BE2C (cell line): ENCODE measurements around the gene ECT2L.

ENCODE experiments used
- DNase-seq: peaks from one replicate; pipeline ENCODE4 v3.0.0-alpha.2; 2020
- H3K27me3 ChIP-seq: fragments of 250-450 bp; sonication (Bioruptor Pico); 2 replicates; pipeline ENCODE4 v1.5.1; 2020; ENCODE audit warnings: mild to moderate bottlenecking
- H3K36me3 ChIP-seq: fragments of 250-450 bp; sonication (Bioruptor Pico); 2 replicates; pipeline ENCODE4 v1.5.1; 2020; ENCODE audit warnings: mild to moderate bottlenecking
- H3K4me1 ChIP-seq: fragments of 250-450 bp; sonication (Bioruptor Pico); 2 replicates; pipeline ENCODE4 v1.5.1; 2020
- H3K4me3 ChIP-seq: 2 replicates; pipeline ENCODE4 v1.5.1; 2011; ENCODE audit warnings: low read depth, low read length
- H3K9me3 ChIP-seq: fragments of 250-450 bp; sonication (Bioruptor Pico); 2 replicates; pipeline ENCODE4 v1.5.1; 2020
- CTCF ChIP-seq: IDR thresholded peaks from 2 replicates; pipeline ENCODE4 v1.5.1; 2012; ENCODE audit warnings: mild to moderate bottlenecking, low read depth, low read length

Gene ECT2L

GRCh38 chr6:138803331-138803730 is 7.4 kb downstream of the ECT2L start:
- TF ChIP-seq CTCF, result no peak

GRCh38 chr6:138803861-138804260 is 8.0 kb downstream of the ECT2L start:
- no peak for DNase-seq
- no peak for TF ChIP-seq CTCF
- Histone ChIP-seq H3K27me3 (peaks cover 17% of the 10 kb centered on the region), H3K9me3 (no peaks in the 10 kb centered on the region), H3K4me1 (no peaks in the 10 kb centered on the region), H3K4me3 (no peak overlapping the region), H3K36me3 (no peaks in the 10 kb centered on the region)

More at GRCh38 chr6:138803331-138803730, 7.4 kb downstream of the ECT2L start:
- H3K4me3 ChIP-seq, result no peak overlapping the region
- H3K36me3 ChIP-seq, result no peaks in the 10 kb centered on the region
- no peaks in the 10 kb centered on the region for H3K9me3 ChIP-seq
- no peaks in the 10 kb centered on the region for H3K4me1 ChIP-seq
- no peak for DNase-seq
- peaks cover 17% of the 10 kb centered on the region for H3K27me3 ChIP-seq

DNA sequence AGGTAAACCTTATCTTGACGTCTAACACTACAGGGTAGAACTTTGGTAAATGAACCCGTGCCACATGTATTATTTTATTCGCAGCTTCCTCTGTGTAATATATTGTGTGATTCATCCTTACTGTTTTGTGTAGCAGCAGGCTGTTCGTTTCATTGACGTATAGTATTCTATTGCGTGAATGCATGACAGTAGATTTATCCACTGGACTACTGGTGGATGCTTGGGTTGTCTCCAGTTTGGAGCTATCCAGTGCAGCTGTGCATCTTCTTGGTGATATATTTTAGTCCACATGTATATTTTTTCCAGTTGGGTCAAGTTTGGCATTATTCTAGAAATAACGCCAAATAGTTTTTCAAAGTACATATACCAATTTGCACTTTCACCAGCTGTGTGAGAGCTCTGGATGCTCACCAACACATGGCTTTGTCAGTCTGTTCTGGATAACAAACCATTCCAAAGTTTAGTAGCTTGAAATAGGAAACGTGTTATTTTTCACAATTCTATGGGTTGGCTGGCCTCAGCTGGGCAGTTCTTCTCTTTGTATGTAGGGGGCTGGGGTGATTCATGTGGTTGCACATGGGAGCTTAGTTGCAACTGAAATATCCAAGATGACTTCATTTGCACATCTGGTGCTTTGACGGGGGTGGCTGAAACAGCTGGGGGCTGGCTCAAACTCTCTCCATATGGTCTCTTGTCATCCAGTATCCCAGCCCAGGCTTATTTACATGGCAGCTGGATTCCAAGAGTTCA is 9.3 kb downstream of the ECT2L start:
- no peaks in the 10 kb centered on the region for H3K4me1 ChIP-seq
- TF ChIP-seq CTCF, result no peak
- H3K27me3 ChIP-seq, result peaks cover 17% of the 10 kb centered on the region
- no peak overlapping the region for H3K4me3 ChIP-seq
- H3K36me3 ChIP-seq, result no peaks in the 10 kb centered on the region
- no peak for DNase-seq
- H3K9me3 ChIP-seq, result no peaks in the 10 kb centered on the region

DNA sequence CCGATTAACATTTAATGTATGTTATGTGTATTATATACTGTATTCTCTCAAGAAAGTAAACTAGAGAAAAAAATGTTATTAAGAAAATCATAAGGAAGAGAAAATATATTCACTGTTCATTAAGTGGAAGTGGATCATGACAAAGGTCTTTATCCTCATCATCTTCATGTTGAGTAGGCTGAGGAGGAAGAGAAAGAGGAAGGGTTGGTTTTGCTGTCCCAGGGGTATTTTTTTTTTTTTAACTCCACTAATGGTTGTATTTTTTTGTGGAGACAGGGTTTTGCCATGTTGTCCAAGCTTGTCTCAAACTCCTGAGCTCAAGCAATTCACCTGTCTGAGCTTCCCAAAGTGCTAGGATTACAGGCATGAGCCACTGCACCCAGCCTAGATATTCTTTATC is 11.0 kb downstream of the ECT2L start:
- Histone ChIP-seq H3K27me3 (peaks cover 17% of the 10 kb centered on the region), H3K36me3 (no peaks in the 10 kb centered on the region), H3K9me3 (no peaks in the 10 kb centered on the region), H3K4me3 (no peak overlapping the region), H3K4me1 (no peaks in the 10 kb centered on the region)
- no peak for DNase-seq
- TF ChIP-seq CTCF, result no peak

DNA sequence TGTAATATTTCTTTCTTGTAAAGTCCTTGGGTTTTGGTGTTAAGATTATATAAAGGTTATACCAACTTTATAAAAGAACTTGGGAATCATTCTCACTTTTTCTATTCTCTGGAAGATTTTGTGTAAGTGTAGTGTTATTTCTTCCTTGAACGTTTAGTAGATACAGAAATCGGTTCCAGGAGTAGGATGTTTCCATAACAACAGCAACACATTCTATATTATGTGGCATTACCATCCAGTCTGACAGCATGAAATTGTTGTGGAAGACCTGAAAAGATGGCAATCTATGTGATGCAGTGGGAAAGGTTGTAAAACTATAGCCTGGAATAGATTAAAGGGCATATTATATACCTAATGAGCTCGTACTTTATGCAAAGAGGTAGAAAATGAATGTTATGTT is 13.8 kb downstream of the ECT2L start:
- TF ChIP-seq CTCF, result no peak
- Histone ChIP-seq H3K4me1 (no peaks in the 10 kb centered on the region), H3K27me3 (peaks cover 13% of the 10 kb centered on the region), H3K36me3 (no peaks in the 10 kb centered on the region), H3K4me3 (no peak overlapping the region), H3K9me3 (no peaks in the 10 kb centered on the region)
- DNase-seq, result no peak

DNA sequence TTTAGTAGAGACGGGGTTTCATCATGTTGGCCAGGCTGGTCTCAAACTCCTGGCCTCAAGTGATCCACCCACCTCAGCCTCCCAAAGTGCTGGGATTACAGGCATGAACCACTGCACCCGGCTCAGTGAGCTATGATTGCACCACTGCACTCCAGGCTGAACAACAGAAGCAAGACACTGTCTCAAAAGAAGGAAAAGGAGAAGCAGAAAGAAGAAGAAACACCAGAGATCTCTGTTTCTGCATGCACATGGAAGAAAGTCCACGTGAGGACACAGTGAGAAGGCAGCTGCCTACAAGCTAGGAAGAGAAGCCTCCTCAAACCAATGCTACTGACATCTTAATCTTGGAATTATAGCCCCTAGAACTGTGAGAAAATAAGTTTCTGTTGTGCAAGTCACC is 16.0 kb downstream of the ECT2L start:
- Histone ChIP-seq H3K4me3 (no peak overlapping the region), H3K4me1 (no peaks in the 10 kb centered on the region), H3K27me3 (no peaks in the 10 kb centered on the region), H3K9me3 (no peaks in the 10 kb centered on the region), H3K36me3 (no peaks in the 10 kb centered on the region)
- DNase-seq, result no peak
- no peak for TF ChIP-seq CTCF
